ENCODE results near the gene KRTAP10-2.

GRCh38 chr21:44510109-44510507 is 41.2 kb downstream of the KRTAP10-2 start:
- TF ChIP-seq EP300 (IDR thresholded peaks at IDR 0.05) = no peak
- TF ChIP-seq, protein P1, sequence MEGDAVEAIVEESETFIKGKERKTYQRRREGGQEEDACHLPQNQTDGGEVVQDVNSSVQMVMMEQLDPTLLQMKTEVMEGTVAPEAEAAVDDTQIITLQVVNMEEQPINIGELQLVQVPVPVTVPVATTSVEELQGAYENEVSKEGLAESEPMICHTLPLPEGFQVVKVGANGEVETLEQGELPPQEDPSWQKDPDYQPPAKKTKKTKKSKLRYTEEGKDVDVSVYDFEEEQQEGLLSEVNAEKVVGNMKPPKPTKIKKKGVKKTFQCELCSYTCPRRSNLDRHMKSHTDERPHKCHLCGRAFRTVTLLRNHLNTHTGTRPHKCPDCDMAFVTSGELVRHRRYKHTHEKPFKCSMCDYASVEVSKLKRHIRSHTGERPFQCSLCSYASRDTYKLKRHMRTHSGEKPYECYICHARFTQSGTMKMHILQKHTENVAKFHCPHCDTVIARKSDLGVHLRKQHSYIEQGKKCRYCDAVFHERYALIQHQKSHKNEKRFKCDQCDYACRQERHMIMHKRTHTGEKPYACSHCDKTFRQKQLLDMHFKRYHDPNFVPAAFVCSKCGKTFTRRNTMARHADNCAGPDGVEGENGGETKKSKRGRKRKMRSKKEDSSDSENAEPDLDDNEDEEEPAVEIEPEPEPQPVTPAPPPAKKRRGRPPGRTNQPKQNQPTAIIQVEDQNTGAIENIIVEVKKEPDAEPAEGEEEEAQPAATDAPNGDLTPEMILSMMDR (IDR thresholded peaks at IDR 0.05) = no peak

Measured in esophagus muscularis mucosa (tissue), 3 donors.